Calu3 (cell line): ENCODE results near the gene HHATL. TPM values are rescaled to one million over a fixed set of nuclear protein-coding genes. Genes with fewer than 3 reads are reported as not detected.

Source experiments
- BruUV-seq: library from RNA; stranded (reverse); fragments of 400-500 nt; replicated peaks from 2 replicates; lab custom pipeline; 2021; lab: Mats Ljungman, UMichigan
- CTCF ChIA-PET: fragments of 300-600 bp; sonication (Branson Sonifier 250); formaldehyde crosslinking; loops from one replicate; lab custom pipeline; 2022; ENCODE audit warnings: antibody characterized with exemption; lab: Charles Lee
- DNase-seq: peaks from one replicate; pipeline ENCODE4 v3.0.0; 2022
- H3K27ac Mint-ChIP-seq: one replicate; pipeline ENCODE4 v1.8.0; 2022; ENCODE audit warnings: mixed read lengths; ENCODE audit not compliant: unreplicated experiment
- H3K27me3 Mint-ChIP-seq: one replicate; pipeline ENCODE4 v1.8.0; 2022; ENCODE audit warnings: mixed read lengths; ENCODE audit not compliant: unreplicated experiment
- H3K36me3 Mint-ChIP-seq: one replicate; pipeline ENCODE4 v1.8.0; 2022; ENCODE audit warnings: mild to moderate bottlenecking, moderate library complexity, mixed read lengths; ENCODE audit not compliant: insufficient read depth, unreplicated experiment
- H3K4me1 Mint-ChIP-seq: one replicate; pipeline ENCODE4 v1.8.0; 2022; ENCODE audit warnings: mild to moderate bottlenecking, low read depth, mixed read lengths; ENCODE audit not compliant: unreplicated experiment
- H3K4me3 Mint-ChIP-seq: one replicate; pipeline ENCODE4 v1.8.0; 2022; ENCODE audit warnings: mild to moderate bottlenecking, low read depth, moderate library complexity, mixed read lengths; ENCODE audit not compliant: unreplicated experiment
- H3K9me3 Mint-ChIP-seq: one replicate; pipeline ENCODE4 v1.8.0; 2022; ENCODE audit warnings: low read depth, mixed read lengths; ENCODE audit not compliant: unreplicated experiment
- intact Hi-C: fragments of 100-400 bp; cut with micrococcal nuclease; formaldehyde crosslinking; loops from one replicate; pipeline ENCODE4 v1.10.0; 2022; ENCODE audit not compliant: unreplicated experiment
- total RNA-seq: library from RNA; stranded (reverse); gene quantifications from 2 replicates; pipeline ENCODE4 v1.2.3, GENCODE V29; 2022
- TF ChIP-seq, protein P1 (sequence below): fragments of 200-600 bp; IDR thresholded peaks from one replicate; pipeline ENCODE4 v1.8.0; 2022; ENCODE audit warnings: antibody characterized with exemption; ENCODE audit not compliant: unreplicated experiment

Gene HHATL
- total RNA-seq, 1 experiment from 2014 or later = not detected

DNA sequence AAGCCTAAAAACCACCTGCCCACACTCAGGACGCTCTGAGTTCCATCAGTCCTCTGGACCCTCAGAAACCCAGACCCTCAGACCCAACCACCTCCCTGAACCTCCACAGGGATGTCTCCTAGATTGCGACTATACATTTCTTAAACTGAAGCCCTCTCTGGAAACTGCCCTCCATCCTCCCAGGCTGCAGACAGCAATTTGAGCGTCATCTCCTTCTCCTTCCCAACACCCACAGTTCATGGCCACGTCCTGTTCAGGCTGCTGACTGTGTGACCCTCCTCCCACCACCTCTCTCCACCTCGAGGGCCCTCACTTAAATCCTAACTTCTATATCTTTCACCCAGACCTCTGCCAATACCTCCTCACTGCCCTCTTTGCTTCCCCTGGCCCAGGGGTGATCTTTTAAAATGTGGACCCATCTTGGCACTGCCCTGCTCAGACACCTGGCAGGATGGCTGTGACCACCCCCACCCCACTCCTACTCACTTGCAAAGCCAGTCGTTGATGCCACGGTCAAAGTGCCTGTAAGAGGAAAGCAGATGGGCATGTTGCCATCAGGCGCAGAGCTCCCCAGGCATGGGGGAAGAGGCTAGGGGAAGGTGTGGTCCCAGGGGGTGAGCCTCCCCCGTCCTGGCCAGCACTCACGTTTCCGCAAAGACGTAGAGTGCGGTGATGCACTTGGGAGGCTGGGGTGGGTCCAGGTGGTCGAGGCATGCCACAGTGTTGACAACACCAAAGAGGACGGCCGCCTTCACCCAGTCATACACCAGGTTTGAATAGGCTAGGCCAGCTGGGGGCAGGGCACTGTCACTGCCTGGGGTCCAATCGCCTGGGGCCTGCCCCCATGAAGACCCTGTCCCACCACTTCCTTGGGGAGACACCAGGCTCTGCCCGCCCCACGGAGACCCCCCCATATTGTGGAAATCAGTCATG is 6.0 kb downstream of the HHATL start:
- no peaks in the 10 kb centered on the region for H3K4me1 Mint-ChIP-seq
- H3K27ac Mint-ChIP-seq = no peak overlapping the region
- H3K36me3 Mint-ChIP-seq = no peaks in the 10 kb centered on the region
- no peak overlapping the region for H3K4me3 Mint-ChIP-seq
- intact Hi-C loops = no loop called here
- no peak for DNase-seq
- H3K27me3 Mint-ChIP-seq = peaks cover 25% of the 10 kb centered on the region
- CTCF ChIA-PET = no interaction called here
- TF ChIP-seq, protein P1, sequence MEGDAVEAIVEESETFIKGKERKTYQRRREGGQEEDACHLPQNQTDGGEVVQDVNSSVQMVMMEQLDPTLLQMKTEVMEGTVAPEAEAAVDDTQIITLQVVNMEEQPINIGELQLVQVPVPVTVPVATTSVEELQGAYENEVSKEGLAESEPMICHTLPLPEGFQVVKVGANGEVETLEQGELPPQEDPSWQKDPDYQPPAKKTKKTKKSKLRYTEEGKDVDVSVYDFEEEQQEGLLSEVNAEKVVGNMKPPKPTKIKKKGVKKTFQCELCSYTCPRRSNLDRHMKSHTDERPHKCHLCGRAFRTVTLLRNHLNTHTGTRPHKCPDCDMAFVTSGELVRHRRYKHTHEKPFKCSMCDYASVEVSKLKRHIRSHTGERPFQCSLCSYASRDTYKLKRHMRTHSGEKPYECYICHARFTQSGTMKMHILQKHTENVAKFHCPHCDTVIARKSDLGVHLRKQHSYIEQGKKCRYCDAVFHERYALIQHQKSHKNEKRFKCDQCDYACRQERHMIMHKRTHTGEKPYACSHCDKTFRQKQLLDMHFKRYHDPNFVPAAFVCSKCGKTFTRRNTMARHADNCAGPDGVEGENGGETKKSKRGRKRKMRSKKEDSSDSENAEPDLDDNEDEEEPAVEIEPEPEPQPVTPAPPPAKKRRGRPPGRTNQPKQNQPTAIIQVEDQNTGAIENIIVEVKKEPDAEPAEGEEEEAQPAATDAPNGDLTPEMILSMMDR = no peak
- no peaks in the 10 kb centered on the region for H3K9me3 Mint-ChIP-seq
- BruUV-seq = no TSS peak

DNA sequence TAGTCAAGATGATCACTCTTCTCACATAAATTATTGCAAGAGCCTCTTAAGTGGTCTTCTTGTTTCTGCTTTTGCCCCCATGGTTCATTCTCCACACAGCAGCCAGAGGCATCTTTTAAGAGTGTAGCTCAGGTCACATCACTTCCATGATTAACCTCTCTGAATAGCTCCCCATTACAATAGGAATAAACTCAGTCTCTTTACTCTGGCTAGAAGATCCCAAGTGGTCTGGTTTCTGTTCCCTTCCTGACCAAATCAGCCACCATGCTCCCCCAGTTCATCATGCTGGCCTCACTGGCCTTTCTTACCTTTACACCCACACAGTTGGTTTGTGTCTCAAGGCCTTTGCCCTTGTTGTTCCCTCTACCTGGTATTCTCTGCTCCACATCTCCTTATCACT is 8.2 kb downstream of the HHATL start:
- Mint-ChIP-seq H3K4me3 (no peak overlapping the region), H3K4me1 (no peaks in the 10 kb centered on the region), H3K27ac (no peak overlapping the region), H3K36me3 (no peaks in the 10 kb centered on the region), H3K9me3 (no peaks in the 10 kb centered on the region), H3K27me3 (peaks cover 20% of the 10 kb centered on the region)
- DNase-seq = no peak
- TF ChIP-seq, protein P1 = no peak
- CTCF ChIA-PET = no interaction called here
- intact Hi-C loops = no loop called here
- no TSS peak for BruUV-seq

DNA sequence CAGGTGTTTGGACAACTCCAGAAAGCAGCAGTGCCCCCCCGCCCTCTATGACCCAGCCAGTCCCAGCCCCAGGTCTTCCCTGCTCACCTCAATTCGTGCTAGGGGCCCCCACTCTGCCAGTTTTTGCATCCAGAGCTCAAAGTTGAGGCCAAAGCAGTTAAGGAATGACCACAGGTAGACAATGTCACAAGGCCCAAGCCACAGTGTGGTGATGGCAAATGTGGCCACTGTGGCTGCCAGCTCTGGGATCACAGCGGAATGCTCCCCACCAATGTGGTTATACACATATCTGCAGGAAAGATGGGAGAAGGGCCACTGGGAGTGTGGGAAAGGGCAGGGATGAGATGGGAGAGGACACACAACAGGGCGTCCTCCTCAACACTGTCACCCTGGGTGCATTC is 9.1 kb downstream of the HHATL start:
- no peaks in the 10 kb centered on the region for H3K36me3 Mint-ChIP-seq
- no peaks in the 10 kb centered on the region for H3K9me3 Mint-ChIP-seq
- CTCF ChIA-PET = interaction anchor here (0.5 kb wide), 1 partner anchor 10 kb away, joined by 3 read pairs; no protein-coding TSS in a partner anchor
- no peaks in the 10 kb centered on the region for H3K4me1 Mint-ChIP-seq
- H3K27me3 Mint-ChIP-seq = peaks cover 25% of the 10 kb centered on the region
- no peak overlapping the region for H3K4me3 Mint-ChIP-seq
- no peak for DNase-seq
- intact Hi-C loops = no loop called here
- no peak overlapping the region for H3K27ac Mint-ChIP-seq
- BruUV-seq = no TSS peak
- TF ChIP-seq, protein P1 = no peak

DNA sequence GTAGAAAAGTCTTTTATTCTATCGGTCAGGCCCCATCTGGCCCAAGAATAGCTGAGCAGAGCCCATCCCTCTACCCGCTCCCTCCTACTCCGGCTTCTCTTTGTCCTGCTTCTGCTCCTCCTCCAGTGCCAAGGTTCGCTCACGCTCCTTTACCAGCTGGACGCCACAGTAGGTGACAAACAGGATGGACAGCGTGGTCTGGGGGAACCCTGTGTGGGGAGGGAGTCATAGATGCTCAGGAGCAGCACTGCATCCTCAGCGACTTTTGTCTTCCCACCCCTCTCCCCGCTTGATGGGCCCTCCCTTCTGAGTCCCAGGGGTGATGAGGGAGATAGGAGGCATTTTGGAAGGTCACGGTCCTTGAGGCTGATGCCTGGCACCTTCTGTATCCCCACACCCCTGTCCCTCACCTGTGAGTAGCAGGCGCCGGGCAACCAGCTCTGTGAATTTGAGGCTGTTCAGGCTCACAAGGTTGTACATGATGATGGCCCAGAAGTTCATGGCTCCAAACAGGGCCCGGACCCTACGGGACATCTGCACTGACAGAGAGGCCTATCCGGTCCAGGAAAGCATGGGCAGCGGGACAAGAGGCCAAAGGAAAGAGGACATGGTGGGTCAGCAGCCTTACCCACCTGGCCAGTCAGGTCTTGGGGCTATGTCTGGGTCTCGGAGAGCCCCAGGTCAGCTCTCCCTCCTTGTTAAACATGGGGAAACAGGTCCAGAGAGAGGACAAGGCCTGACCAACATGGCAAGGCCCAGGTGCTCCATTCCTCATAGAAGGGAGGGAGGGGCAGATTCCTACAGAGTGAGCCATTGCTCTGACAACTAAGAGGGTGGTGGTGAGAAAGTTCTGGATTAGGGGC is 9.7 kb downstream of the HHATL start:
- H3K4me3 Mint-ChIP-seq = no peak overlapping the region
- intact Hi-C loops = no loop called here
- H3K27ac Mint-ChIP-seq = no peak overlapping the region
- CTCF ChIA-PET = interaction anchor here (0.5 kb wide), 1 partner anchor 9 kb away, joined by 3 read pairs; no protein-coding TSS in a partner anchor
- H3K27me3 Mint-ChIP-seq = peaks cover 25% of the 10 kb centered on the region
- no TSS peak for BruUV-seq
- H3K36me3 Mint-ChIP-seq = no peaks in the 10 kb centered on the region
- DNase-seq = no peak
- H3K4me1 Mint-ChIP-seq = no peaks in the 10 kb centered on the region
- no peaks in the 10 kb centered on the region for H3K9me3 Mint-ChIP-seq
- TF ChIP-seq, protein P1 = no peak
